Stimulated activated CD8-positive, alpha-beta memory T cell treated with anti-CD3 and anti-CD28 coated beads, Interleukin-7, amount 100 ng/mL, for 1 hour (primary cell): Measurements from ENCODE around the gene DBNL.
"Not testable (repeated sequence)": the region's sequence is repeated elsewhere in the genome, so short reads cannot be mapped to it uniquely, and the experiment has no call there.

ENCODE experiments used
- DNase-seq, 2 donors: peaks; one replicate each; pipeline ENCODE4 v3.0.0-alpha.2; 2020; ENCODE audit warnings: low read depth in 2 of 2

Gene DBNL

DNA sequence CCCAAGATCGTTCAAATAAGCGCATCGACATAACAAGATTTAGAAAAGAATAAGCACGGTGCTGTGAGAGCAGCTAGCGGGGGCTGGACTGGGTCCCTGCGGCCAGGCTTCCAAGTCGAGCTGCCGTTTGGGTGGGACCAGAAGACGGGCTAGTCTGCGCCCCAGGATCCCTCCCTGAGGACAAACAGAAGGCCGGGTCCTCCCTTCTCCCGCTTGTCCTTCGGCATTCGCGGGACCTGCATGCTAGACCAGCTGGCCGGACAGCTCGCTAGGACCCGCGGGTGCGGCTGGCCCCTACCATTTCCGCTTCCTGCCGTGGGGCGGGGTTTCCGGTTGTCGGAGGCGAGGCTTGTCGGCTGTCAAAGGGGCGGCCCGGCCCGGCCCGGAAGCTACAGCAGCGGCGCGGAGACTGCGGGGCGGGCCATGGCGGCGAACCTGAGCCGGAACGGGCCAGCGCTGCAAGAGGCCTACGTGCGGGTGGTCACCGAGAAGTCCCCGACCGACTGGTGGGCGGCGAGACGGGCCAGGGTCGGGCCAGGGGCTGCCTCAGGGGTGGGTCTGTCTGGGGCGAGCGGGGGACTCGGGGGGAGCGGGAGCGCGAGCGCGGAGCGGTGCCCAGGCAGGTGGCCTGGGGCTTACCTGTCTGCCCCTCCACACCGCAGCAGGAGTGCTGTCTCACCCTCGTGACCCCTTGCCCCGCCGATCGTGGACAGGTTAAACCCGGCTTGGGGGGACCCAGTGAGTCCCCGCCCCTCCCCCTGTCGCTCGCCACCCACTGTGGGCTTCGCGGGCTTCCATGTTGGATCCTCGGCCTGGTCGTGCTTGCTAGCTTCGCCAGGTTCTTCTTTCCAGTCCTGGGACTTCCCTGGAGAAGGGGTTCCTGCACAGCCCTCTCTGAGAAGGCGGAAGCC lies at the start of gene DBNL:
TSS of gene DBNL (plus strand) at position 388 of the 911 bp plus-strand sequence. CDS start at position 424, 36 bp downstream.
- DNase-seq, result peak; percentile 82 to 85

DNA sequence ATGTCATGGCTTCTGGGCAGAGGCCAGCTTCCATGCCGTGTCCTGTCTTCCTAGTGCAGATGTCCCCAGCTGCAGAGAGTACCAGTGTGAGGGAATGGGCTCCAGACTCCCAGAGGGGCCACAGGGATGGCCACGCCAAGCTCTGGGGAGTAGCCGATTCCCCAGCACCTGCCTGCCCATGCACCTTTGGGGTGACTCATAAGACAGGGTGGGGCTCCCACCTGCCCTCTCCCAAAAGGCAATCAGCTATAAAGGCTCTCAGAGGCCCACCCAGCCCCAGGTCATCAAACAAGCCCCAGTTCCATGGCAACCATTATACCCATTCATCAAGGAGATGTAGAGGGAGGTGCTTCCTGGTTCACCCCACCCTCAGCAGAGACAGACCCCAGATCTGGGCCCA lies 47.0 kb upstream of the DBNL start, which contains the start of gene SPDYE1:
TSS of gene SPDYE1 (plus strand) at position 366 of the 400 bp plus-strand sequence. CDS start 2,053 bp downstream, outside the sequence.
- not testable (repeated sequence) for DNase-seq

DNA sequence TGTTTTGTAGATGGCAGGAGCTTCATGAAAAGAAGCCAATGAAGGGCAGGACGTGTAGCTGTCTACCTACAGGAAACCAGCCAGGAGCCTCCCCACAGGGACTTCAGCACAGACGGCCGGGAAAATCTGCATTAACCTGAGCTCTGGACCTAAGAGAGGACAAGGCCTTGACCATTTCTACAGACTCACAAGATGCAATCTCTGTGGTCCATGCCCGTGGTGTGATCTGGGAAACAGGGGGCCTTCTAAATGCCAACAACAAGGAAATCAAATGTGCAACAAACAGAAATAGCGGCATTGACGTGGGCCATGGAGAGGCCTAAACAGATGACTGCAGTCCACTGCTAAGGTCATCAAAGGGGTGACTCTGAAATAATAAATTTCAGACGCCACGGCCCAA lies 32.4 kb upstream of the DBNL start:
- DNase-seq, result not testable (repeated sequence)

GRCh38 chr7:44015090-44015489 lies 29.4 kb upstream of the DBNL start:
- DNase-seq, result not testable (repeated sequence)

DNA sequence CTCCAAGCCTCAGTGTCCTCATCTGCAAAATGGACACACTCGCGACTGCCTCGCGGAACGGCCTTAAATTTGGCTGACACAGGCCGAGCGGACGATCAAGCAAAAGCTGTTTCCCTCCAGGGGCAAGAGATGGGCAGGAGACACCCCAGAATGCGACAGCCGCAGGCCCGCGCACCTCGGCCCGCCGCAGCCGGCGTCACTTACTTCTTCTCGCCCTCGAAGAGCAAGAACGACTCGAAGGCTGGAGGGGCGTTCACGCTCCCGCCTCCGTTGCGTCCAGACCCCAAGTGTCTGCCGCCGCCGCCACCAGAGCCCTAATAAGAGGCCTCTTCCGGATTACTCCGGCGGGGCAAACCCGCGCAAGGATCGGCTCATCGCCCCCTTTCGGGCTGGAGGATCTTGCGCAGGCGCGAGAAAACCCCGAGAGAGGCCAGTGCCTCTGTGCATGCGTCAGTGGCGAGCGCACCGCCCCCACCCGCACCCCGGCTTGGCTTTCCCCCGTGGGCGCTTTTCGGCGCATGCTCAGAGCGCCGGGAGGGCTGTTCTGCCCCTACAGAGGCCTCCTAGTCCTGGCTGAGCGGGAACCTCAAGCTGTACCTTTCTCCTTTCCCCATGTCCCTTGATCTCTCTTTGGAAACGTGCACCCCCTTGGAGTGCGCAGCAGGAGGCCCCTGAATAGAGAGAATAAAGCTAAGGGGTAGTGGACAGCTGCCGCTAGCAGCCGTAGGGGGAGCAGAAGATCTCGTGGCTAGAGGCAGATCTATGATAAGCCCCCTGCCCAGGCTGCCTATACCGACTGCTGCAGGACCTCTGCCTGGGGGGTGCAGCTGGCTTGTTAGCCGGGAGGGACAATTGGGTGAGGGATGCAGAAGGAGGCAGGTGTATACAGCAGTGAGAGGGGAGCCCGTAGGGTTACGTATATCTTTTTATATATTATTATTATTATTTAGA lies 25.4 kb upstream of the DBNL start:
- peak; percentile 98 to 99 for DNase-seq

- DNase-seq, result not testable (repeated sequence)
These were observed 24.7 kb upstream of the DBNL start for GRCh38 chr7:44019825-44020224.

DNA sequence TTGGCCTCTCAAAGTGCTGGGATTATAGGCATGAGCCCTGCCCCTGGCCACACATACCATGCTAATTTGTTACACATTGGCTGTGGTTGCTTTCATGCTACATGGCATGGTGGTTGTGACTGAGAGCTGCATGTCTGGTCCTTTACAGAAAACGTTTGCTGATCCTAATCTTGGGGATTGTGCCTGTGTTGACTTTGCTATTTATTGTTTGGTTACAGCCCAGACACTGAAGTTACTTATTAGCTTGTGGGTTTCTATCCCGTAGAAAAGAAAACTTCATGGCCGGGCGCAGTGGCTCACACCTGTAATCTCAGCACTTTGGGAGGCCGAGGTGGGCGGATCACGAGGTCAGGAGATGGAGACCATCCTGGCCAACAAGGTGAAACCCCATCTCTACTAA lies 22.4 kb upstream of the DBNL start:
- DNase-seq, result not testable (repeated sequence)

DNA sequence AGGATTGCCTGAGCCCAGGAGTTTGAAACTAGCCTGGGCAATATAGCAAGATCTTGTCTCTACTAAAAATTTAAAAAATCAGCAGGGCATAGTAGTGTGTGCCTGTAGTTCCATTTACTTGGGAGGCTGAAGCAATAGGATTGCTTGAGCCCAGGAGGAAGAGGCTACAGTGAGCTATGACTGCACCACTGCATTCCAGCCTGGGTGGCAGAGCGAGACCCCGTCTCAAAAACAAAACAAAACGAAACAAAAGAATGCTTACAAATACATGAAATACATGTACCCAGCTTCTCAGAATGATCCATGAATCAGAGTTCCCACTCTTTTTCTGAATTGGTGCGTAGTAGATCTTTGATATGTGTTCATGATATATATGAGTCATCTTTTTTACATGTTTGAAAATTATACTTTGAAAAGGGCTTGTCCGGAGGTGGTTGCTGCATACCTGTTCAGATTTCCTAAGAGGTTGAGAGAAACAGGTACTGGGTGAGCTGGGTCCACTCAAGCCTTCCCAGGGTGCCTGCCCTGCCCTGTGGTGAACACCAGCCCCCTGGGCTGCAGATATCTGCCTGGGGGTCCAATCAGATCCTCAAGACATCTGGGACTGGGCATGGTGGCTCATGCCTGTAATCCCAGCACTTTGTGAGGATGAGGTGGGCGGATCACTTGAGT lies 21.6 kb upstream of the DBNL start:
- DNase-seq, result not testable (repeated sequence)

- not testable (repeated sequence) for DNase-seq
These were observed 15.1 kb upstream of the DBNL start for GRCh38 chr7:44029433-44029832.

GRCh38 chr7:44030029-44030428 lies 14.5 kb upstream of the DBNL start:
- not testable (repeated sequence) for DNase-seq

GRCh38 chr7:44031319-44031718 lies 13.2 kb upstream of the DBNL start:
- not testable (repeated sequence) for DNase-seq

GRCh38 chr7:44032031-44032430 lies 12.5 kb upstream of the DBNL start:
- DNase-seq, result not testable (repeated sequence)

GRCh38 chr7:44033971-44034844 lies 10.3 kb upstream of the DBNL start:
- not testable (repeated sequence) for DNase-seq

DNA sequence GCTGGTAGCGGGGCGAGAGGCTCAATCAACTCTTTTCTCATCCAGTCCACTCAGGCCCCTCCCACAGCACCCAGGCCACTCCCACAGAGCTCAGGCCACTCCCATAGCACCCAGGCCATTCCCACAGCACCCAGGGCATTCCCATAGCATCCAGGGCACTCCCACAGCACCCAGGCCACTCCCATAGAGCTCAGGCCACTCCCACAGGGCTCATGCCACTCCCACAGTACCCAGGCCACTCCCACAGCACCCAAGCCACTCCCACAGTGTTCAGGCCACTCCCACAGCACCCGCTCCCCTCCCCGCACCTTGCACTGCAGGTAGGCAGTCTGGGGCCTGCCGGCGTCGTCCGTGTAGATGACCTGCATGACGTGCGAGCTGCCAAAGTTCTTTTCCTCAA lies 8.1 kb upstream of the DBNL start:
- not testable (repeated sequence) for DNase-seq

DNA sequence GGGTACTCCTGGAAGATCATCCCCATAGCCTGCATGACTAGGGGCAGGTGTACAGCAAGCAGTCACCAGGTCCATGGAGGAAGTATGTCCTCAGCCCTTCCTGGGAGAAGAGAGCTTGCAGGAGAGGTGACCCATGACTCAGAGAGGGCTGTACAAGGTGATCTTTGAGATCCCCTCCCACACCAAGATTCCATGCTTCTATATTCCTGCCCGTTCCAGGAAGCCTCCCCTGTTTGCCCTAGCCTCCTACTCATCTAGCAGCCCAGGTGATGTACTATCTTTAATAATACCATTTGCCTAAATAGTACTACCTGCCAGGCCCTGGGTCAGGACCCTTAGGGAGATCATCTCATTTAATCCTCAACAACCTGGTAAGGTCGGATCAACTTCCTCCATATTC lies 6.6 kb upstream of the DBNL start:
- DNase-seq, result not testable (repeated sequence)

GRCh38 chr7:44038553-44038952 lies 5.9 kb upstream of the DBNL start:
- DNase-seq, result not testable (repeated sequence)

- peak; percentile 42 to 55 for DNase-seq
These were observed 5.4 kb upstream of the DBNL start for GRCh38 chr7:44038961-44039558.

DNA sequence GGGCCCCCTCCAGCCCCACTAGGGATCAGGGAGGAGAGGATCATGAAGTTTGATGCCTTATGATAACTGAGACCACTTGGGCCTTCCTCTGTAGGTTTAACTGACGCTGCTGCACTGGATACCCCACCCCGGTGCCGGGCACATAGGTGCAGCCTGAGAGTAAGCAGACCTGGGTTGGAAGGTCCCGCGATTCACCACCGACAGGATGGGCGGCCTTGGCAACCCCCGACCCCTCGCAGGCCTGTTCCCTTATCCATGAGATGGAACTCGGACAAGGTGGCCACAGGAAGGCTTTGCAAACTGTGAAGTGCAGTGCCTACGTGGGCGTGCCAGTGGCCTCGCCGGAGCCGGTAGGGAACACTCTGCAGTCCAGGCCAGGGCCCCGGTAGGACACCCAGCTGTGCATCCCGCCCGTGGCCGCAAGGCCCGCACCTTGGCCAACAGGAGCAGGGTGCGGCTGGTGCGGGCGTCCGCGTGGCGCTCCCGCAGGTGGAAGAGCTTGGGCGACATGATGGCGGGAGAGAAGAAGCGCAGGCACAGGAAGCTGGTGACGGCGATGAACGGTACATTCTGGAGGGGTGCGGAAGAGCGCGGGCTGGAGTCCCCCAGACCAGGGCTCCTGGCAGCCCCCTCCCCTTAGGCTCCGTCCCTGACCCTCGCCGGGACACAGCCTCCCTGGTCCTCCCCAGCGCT lies 4.6 kb upstream of the DBNL start:
- DNase-seq, result not testable (repeated sequence)

- DNase-seq, result peak; percentile 25 to 31
These were observed 4.0 kb upstream of the DBNL start for GRCh38 chr7:44040493-44040891.
